WERI-Rb-1 (cell line): ENCODE results near the gene ZHX3.

ENCODE experiments used
- DNase-seq: peaks from one replicate; pipeline ENCODE4 v3.0.0-alpha.2; 2020
- H3K27ac ChIP-seq: fragments of 250-450 bp; sonication (Bioruptor Pico); 2 replicates; pipeline ENCODE4 v1.5.1; 2020; ENCODE audit warnings: mild to moderate bottlenecking, moderate library complexity
- H3K27me3 ChIP-seq: fragments of 250-450 bp; sonication (Bioruptor Pico); 2 replicates; pipeline ENCODE4 v1.5.1; 2021; ENCODE audit warnings: mild to moderate bottlenecking, low read depth, moderate library complexity; ENCODE audit not compliant: insufficient read depth, severe bottlenecking
- H3K36me3 ChIP-seq: fragments of 250-450 bp; sonication (Bioruptor Pico); 2 replicates; pipeline ENCODE4 v1.5.1; 2020; ENCODE audit warnings: mild to moderate bottlenecking, moderate library complexity
- H3K4me3 ChIP-seq: 2 replicates; pipeline ENCODE4 v1.5.1; 2011; ENCODE audit warnings: low read depth, mild to moderate bottlenecking, control low read depth, low read length
- H3K9me3 ChIP-seq: fragments of 250-450 bp; sonication (Bioruptor Pico); 2 replicates; pipeline ENCODE4 v1.5.1; 2021; ENCODE audit warnings: mild to moderate bottlenecking, moderate library complexity; ENCODE audit not compliant: severe bottlenecking
- CTCF ChIP-seq: IDR thresholded peaks from 2 replicates; pipeline ENCODE4 v1.5.1; 2011; ENCODE audit warnings: low read depth, mild to moderate bottlenecking, control low read depth, inconsistent platforms, low read length

ZHX3 gene

GRCh38 chr20:41344938-41345728, 27.6 kb upstream of the ZHX3 start:
- DNase-seq: no peak
- H3K27ac ChIP-seq: no peak overlapping the region

GRCh38 chr20:41344477-41344876, 26.9 kb upstream of the ZHX3 start:
- Histone ChIP-seq H3K4me3 (no peak overlapping the region), H3K27me3 (no peaks in the 10 kb centered on the region), H3K36me3 (no peaks in the 10 kb centered on the region), H3K9me3 (no peaks in the 10 kb centered on the region), H3K27ac (no peak overlapping the region)
- no peak for TF ChIP-seq CTCF
- DNase-seq: no peak

More at GRCh38 chr20:41344938-41345728, 27.6 kb upstream of the ZHX3 start:
- H3K9me3 ChIP-seq: no peaks in the 10 kb centered on the region
- no peak for TF ChIP-seq CTCF
- H3K36me3 ChIP-seq: no peaks in the 10 kb centered on the region
- H3K27me3 ChIP-seq: no peaks in the 10 kb centered on the region
- H3K4me3 ChIP-seq: no peak overlapping the region

- H3K27ac ChIP-seq: no peak overlapping the region
- no peaks in the 10 kb centered on the region for H3K9me3 ChIP-seq
- no peak for DNase-seq
- H3K4me3 ChIP-seq: no peak overlapping the region
- H3K27me3 ChIP-seq: no peaks in the 10 kb centered on the region
- no peaks in the 10 kb centered on the region for H3K36me3 ChIP-seq
- TF ChIP-seq CTCF: no peak
These were observed 25.2 kb upstream of the ZHX3 start for GRCh38 chr20:41342474-41343464.

GRCh38 chr20:41340327-41341055, 23.0 kb upstream of the ZHX3 start, which contains the start of gene LPIN3:
TSS of gene LPIN3 (plus strand) at chr20:41340821. CDS start at chr20:41345804, 4,983 bp downstream.
- Histone ChIP-seq H3K4me3 (peak within 1 kb of the TSS; percentile 39), H3K27me3 (no peaks in the 10 kb centered on the region), H3K27ac (peak within 1 kb of the TSS; percentile 44), H3K36me3 (no peaks in the 10 kb centered on the region), H3K9me3 (no peaks in the 10 kb centered on the region)
- DNase-seq: peak; percentile 91
- TF ChIP-seq CTCF: peak; percentile 37; the same call in 1 of the 2 replicates

- H3K4me3 ChIP-seq: peak overlapping the region; percentile 39
- DNase-seq: peak; percentile 82
- H3K27me3 ChIP-seq: no peaks in the 10 kb centered on the region
- H3K36me3 ChIP-seq: no peaks in the 10 kb centered on the region
- TF ChIP-seq CTCF: peak; percentile 92
- no peak overlapping the region for H3K27ac ChIP-seq
- H3K9me3 ChIP-seq: no peaks in the 10 kb centered on the region
These were observed 22.4 kb upstream of the ZHX3 start for GRCh38 chr20:41339957-41340326.
